GM21390 (cell line): ENCODE results near the gene CKAP2L.
"Not testable (repeated sequence)": the region's sequence is repeated elsewhere in the genome, so short reads cannot be mapped to it uniquely, and the experiment has no call there.

Experiments used
- ATAC-seq: cut with Tn5 transposase; IDR thresholded peaks from one replicate; pipeline ENCODE4 v1.9.1; 2021; ENCODE audit not compliant: unreplicated experiment

Gene CKAP2L

DNA sequence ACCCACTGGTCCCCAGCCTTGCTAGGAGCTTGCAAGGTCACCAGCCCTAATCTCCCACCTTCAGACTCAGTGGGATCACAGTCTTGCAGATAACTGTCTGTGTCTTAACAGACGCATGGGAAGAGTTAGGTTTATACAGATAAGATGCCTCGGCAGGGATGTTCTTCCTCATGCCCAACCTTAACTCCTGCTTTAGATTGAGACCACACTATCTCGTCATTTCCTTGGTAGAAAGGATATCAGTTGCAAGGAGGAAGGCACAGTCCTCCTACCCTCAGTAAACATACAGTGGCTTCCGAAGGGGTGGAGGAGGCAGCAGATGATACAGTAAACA lies 36.4 kb downstream of the CKAP2L start:
- no peak for ATAC-seq

DNA sequence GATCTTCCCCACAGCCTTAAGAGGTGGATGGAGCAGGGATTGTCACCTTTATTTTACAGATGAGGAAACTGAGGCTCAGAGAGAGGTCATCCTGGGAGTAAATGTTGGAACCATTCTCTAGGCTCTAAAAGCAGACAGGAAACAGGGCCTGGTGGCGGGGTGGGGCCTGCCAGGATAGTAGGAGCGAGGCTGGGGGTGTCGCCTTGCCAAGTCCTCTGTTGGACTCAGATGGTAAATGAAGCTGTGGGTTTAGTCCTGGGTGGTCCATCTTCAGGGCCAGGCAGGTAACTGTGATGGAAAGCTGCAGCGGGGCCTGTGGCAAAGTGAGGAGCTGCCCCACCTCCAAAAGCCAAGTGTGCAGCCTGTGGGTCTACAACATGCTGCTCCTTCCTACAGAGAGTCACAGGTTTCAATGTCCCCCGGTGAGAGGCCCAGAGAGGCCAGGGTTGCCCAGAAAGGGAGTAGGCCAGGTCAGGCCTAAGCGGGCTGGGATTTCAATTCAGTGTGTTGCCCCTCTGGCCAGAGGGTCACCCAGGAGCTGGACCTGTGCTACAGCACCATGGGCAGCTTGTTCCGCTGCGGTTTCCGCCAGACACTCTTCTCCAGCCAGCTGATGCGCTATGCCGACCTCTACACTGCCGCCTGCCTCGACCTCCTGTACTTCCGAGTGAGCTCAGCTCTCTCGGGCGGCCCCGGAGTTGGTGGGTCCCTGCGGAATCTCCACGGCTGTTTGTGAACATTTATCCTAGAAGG lies 37.0 kb downstream of the CKAP2L start:
- no peak for ATAC-seq

DNA sequence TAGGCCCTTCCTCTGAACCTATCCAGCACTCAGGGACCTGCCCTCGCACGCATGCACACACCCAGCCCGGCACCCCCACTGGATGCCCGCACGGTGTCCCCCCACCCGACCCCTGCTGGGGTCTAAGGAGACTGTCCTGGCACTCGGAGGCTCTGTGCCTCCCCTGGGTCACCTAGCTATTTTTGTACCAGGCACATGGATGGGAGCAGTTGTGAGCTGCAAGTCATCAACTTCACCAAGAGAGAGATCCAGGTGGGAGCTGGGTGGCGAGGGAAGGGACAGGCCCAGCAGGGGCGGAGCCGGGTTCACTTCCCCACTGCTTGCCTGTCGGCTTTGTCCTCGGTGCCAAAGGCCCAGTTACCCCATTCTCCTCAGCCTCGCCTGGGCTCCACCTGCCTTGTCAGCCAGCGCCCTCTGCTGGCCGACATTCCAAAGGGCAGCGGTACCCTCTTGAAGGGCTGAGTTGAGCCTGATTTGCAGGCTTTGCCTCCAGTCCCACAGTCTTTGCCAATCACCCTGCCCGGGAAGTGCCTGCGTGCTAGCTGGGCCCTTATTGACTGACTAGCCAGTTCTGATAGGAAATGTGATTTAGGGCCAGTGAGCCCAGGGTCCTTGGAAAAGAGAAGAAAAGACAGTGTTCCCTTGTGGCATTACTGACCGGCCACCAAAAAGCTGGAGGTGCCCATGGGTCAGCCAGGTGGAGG lies 37.8 kb downstream of the CKAP2L start:
- peak; percentile 79 for ATAC-seq

DNA sequence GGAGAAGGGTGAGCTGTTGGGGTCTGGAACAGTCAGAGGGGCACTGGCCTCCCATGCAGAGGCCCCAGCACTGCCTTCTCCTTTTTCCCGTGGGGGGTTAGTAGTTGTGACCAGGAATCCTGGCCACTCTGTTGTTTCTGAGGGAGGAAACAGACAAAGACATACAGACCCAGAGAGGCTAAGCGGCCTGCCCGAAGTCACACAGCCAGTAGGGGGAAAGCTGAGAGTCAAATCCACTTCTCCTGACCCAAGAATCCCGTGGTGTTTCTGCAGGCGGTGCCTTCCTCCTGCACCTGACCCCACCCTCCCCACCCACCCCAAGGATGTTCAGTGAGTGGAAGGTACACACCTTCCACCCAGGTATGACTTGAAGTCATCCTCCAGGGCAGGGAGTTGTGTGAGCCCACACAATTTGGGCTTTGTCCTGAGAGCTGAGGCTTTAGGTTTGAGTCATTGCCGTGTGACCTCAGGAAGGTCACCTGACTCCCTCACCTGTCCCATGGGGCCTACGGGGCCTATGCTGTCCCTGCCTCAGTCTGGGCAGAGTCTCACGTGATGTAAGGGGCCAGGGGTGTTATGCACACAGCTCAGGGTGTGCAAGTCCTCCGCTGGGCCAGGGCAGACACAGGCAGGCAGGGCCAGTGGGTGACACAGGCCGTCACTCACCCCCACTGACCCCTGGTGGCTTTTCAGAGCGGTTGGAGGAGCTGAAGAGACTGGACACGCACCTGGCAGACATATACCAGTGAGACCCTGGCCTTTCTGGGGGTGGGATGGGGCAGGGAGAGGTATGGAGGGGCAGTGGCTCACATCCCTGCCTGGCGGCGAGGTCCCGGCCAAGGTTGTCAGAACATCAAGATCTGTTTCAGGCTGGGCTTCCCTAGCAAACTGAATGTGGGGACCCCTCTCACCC lies 38.6 kb downstream of the CKAP2L start:
- ATAC-seq = no peak

DNA sequence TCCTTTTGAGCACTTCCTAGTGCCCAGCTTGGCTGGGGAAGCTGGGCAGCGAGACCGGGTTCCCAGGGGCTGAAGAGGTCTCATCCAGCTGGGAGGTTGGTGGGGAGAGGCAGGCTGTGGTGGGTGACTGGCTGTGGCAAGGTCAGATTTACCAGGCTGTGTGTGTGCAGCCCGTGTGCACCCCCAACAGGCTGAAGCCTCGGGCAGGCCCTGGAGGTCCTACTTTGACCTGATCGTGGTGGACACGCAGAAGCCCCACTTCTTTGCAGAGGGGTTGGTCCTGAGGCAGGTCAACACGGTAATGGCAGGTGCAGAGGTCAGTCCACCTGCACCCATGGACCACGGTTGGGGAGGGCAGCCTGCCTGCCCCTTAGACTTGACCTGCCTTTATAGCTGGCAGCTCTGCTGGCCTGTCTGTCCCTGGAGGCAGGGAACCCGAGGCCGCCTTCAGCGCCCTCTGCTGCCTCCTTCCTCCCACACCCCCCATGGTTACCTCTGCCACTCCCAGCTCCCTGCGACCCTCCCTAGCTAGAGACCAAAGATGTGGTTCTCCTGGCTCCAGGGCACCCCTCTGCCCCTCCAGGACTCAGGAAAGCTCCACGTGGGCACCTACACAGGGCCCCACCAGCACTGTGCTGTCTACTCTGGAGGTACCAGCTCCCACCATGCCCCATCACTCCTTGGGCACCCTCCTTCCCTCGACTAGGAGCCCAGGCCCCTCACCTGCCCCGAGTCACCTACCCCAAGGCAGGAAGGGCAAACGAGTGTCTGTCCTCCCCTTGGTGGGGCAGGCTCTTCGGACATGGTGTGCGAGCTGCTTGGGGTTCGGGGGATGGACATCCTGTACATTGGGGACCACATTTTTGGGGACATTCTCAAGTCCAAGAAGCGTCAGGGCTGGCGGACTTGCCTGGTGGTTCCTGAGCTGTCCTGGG lies 39.6 kb downstream of the CKAP2L start:
- no peak for ATAC-seq

DNA sequence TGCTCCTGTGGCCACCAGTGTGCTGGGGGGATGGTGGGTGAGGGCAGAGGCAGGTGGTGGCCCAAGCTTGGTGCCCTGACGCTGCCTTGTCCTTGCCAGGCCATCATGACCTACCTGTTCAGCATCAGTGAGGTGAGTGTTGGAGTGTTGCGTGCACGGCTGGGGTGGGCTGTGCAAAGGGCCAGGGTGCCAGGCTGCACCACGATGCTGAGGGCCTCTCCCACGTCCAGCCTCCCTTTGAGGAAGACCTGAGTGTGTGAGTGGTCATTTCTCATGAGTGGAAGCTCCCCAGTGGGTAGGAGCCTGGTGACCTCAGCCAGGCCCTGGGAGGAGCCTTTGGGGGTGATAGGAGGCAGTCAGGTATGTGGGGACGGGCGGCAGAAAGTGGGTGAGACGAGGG lies 40.4 kb downstream of the CKAP2L start:
- no peak for ATAC-seq

DNA sequence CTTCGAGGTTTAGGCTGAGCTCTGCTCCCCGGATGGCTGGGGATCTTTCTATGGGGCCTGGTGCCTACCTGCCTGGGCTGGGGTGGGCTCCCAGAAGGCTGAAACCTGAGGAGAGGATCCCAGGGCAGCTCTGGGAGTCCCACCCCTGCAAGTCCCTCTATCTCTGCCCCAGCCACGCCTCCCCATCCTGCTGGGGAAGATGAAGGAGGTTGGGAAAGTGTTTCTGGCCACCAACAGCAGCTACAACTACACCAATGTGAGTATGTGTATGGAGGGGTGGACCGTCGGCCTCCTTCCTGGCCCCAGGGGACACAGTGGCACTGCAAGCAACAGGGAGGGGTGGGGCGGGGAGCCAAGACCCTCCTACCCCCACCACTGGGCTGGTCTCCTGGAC lies 40.9 kb downstream of the CKAP2L start:
- ATAC-seq = no peak

DNA sequence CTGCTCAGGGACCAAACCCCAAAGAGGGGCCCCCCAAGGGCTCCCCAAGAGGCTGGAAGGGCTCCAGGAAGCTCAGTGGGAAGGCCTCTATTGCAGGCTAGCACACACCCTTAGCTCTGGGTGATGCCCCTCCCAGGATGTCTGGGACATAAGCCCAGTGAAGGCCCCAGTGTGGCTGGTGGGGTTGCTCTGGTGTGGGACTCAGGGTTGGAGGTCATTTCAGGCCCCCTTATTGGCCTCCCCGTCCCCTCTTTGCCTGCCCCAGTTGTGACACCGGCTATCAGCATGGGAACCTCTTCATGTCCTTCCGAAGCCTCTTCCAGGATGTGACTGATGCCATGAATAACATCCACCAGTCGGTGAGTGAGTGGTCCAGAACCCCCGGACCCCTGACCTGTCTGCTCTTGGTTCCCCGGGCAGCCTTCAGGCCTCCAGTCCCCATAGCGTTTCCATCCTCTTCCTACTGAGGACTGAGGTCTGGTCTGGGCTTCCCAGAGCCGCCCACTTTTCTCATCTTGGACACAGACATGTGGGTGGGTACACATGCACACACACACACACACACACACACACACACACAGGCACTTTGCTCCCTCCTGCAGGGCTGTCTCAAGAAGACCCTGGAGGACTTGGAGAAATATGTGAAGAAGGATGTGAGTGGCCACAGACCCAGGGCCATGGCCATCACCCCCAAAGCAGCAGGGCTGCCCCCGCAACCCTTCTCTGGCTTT lies 41.4 kb downstream of the CKAP2L start:
- no peak for ATAC-seq

DNA sequence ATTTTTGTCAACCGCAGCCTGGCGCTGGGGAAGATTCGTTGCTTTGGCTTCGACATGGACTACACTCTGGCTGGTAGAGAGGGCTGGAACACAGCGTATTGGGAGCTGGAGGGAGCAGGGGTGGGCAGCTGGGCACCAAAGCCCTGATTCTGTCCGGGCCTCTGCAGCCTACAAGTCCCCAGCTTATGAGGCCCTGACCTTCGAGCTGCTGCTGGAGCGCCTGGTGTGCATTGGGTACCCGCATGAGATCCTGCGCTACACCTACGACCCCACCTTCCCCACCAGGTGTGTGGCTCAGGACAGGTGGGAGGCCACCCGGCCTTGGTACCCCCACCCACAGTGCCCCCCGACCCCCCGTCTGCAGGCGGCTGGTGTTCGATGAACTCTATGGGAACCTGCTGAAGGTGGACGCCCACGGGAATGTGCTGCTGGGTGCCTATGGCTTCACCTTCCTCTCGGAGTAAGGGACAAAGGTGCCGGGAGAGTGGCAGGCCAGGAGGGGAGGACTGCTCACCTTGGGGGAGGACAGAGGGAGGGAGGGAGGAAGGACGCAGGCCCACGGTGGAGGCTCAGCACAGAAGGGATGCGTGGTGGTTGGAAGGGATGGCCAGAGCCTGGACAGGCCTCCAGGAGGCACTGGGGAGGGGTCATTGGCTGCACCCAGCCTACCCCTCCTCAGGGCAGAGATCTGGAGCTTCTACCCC lies 42.4 kb downstream of the CKAP2L start:
- no peak for ATAC-seq

DNA sequence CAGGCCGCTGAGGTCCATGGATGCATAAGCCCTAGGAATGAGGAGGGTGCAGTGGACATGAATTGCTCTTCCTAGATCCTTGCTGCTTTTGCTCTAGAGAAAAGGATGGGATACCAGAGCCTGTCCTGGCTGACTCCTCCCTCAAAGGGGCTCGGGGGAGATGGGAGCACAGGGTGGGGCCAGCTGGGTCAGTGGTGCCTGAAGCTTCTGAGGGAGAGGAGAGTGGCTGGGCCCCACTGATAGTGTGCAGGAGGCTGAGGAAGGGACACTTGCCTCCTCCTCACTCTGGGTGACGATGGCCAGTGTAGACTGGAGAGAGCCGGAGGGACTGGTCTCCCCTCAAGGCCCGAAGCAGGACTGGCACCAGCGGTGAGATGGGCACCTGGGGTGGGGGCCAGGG lies 43.6 kb downstream of the CKAP2L start, which contains the start of gene NT5DC4:
NT5DC4 (plus strand) TSS at position 236 of the 400 bp plus-strand sequence; CDS start at position 296, 60 bp downstream.
- no peak for ATAC-seq

DNA sequence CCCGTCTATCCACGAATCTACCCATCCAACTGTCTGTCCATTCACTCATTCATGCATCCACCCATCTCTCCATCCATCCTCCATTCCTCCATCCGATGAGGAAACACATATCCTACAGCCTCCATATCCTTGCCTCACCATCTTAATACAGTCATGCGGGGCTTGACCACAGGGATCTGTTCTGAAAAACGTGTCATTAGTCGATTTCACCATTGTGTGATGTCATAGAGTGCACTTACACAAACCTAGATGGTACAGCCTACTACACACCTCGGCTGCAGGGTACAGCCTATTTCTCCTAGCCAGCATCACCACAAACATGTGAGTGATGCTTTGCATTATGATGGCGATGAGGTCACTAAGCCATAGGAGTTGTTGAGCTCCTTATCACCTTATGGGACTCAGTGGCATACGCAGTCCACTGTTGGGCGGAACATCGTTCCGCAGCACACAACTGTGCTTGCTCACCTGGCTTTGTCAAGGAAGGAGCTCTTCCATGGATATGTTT lies 45.5 kb downstream of the CKAP2L start:
- no peak for ATAC-seq

DNA sequence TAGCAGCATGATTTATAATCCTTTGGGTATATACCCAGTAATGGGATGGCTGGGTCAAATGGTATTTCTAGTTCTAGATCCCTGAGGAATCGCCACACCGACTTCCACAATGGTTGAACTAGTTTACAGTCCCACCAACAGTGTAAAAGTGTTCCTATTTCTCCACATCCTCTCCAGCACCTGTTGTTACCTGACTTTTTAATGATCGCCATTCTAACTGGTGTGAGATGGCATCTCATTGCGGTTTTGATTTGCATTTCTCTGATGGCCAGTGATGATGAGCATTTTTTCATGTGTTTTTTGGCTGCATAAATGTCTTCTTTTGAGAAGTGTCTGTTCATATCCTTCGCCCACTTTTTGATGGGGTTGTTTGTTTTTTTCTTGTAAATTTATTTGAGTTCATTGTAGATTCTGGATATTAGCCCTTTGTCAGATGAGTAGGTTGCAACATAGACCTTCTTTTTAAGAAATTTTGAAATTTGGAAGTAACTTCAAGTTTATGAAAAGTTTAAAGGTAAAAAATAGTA lies 47.5 kb downstream of the CKAP2L start:
- not testable (repeated sequence) for ATAC-seq

DNA sequence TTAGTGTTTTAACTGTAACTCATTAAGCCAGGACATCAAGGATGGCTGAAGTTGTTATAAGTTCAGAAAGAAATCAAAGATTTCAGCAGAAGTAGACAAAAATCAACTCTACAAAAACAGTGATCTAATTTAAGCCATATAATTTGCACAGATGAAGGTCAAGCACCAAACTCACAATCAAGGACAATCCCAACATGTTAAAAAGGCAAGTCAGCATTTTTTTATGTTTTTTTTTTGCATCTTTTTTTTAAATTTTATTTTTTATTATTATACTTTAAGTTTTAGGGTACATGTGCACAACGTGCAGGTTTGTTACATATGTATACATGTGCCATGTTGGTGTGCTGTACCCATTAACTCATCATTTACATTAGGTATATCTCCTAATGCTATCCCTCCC lies 48.3 kb downstream of the CKAP2L start:
- not testable (repeated sequence) for ATAC-seq

DNA sequence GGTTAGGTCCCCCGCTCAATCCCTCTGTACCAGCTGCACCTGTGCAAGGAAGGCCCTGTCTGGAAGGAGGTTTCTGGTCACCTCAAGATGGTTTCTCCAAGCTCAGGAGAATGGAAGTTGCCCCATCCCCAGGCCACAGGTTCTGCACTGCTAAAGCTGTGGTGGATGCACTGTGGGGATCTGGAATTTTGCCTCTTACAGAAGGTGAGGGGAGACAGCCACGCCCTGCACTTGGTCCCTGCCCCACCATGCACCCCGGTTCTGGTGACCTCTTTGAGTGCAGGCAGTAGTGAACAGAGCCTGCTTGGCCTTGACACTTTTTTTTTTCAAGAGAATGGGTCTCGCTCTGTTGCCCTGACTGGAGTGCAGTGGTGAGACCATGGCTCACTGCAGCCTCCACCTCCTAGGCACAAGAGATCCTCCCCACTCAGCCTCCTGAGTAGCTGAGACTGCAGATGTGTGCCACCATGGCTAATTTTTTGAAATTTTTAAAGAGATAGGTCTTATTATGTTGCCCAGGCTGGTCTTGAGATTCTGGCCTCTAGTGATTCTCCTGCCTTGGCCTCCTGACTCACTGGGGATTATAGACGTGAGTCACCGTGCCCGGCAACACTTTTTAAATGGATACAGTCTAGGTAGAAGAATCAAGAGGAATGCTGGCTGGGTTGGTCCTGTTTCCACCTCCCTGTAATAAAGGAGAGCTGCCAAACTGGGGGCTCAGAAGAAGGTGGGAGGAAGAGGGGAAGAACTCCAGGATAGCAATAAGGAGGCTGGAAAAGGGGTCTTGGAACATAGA lies 49.4 kb downstream of the CKAP2L start:
- ATAC-seq = no peak

DNA sequence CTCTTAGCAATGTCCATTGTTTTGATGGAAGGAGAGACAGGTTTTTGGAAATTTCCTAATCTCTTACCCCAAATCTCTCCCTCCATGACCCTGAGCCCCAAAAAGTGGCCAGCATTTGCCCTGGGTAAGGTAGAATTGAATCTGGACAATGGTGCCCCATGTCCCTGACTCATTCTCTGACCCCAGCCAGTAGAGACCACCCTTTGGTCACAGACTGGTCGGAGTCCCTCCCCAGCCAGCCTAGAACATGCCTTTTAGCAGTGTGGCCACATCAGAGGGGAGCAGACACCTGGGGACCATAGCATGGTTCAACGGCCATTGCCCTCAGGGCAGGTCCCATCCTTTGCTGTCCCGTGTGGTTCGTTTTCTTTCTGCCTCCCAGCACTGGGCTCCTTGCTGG lies 50.1 kb downstream of the CKAP2L start:
- no peak for ATAC-seq

DNA sequence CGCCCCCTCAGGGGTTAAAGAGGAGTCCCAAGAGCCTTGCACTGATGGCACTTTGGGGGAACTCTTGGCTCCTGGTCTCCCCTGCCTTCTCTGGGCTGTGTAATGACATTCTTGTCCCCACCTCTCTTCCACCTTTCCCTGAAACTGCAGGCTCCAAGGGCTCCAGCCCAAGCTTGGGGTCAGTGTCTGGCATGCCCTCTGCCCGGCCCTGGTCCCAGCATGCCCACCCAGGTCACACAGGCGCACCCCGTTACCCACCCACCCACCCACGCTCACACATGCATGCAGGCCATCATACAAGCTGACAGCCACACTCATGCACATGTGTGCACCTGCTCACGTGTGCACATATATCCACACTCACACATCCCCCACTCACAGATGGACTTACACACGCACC lies 50.5 kb downstream of the CKAP2L start:
- ATAC-seq = no peak

DNA sequence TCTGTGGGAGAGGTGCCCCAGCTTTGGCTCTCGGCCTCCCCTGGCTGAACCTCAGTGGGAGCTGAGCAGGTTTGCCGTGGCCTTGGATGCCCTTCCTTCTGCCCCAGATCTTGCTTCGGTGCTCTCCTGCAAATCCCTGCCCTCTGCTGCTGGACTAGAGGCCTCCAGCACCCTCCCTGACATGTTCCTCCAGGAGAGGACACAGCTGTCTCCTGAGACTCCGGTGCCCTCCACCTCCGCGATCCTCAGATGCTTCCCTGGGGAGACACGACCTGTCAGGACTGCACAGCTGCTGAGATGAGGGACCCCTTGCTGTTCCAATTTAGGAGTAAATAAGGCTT lies 50.9 kb downstream of the CKAP2L start:
- ATAC-seq = no peak

DNA sequence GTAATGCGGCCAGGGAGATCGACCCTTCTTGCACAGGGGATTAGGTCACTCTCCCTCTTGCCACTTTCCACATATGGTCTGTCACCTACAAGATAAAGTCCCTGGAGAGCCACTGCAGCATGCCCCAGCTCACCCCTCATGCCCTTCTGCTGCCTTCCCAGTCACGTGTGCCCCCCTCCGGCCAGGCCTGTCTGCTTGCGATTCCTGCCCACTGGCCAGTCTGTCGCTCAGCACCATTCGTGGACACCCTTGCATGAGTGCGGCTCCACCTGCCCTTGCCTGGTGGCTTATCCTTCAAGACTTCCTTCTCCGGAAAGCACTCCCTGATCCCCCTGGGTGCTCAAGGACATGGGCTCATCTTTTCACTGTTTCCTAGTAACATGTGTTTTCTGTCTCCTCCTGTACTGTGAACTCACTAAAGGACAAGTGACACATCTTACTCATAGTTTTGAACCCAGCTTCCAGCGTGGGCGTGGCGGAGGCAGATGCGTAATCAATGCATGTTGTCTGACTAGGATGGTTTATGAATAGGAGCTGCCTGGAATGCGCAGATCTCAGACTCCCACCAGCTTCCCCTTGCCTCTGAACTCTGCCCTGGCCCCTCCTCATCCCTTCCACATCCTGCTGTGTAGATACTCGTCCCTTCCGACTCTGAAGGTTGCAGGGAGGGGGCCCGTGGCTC lies 51.4 kb downstream of the CKAP2L start:
- no peak for ATAC-seq
